Cardiac muscle cell (in vitro differentiated cells and primary cell): ENCODE data around the gene KRT76. TPM values are rescaled to one million over a fixed set of nuclear protein-coding genes. Genes with fewer than 3 reads are reported as not detected.

Source experiments
- DNase-seq, 2 donors: peaks; one replicate each; pipeline versions ENCODE4 v3.0.0 to v3.0.0-alpha.2; 2010 to 2017; ENCODE audit warnings: low read depth in 1 of 2, low spot score in 1 of 2
- H3K27ac ChIP-seq: fragments of 200-600 bp; sonication (generic); 2 replicates; pipeline ENCODE4 v1.5.1; 2016
- H3K27me3 ChIP-seq: fragments of 200-600 bp; sonication (generic); 2 replicates; pipeline ENCODE4 v1.6.0; 2016; ENCODE audit warnings: control low read depth
- H3K36me3 ChIP-seq: fragments of 200-600 bp; sonication (generic); 2 replicates; pipeline ENCODE4 v1.5.1; 2016; ENCODE audit warnings: control low read depth
- H3K4me1 ChIP-seq: fragments of 200-600 bp; sonication (generic); 2 replicates; pipeline ENCODE4 v1.8.1; 2017; ENCODE audit warnings: low read depth, mild to moderate bottlenecking, mixed run types
- H3K4me3 ChIP-seq: fragments of 200-600 bp; sonication (generic); 2 replicates; pipeline ENCODE4 v1.5.1; 2016; ENCODE audit warnings: mild to moderate bottlenecking
- H3K9me3 ChIP-seq: fragments of 200-600 bp; sonication (generic); 2 replicates; pipeline ENCODE4 v1.5.1; 2017; ENCODE audit warnings: low read depth, mild to moderate bottlenecking, control low read depth
- polyA plus RNA-seq: library from polyadenylated mRNA; unstranded; fragments of >200 nt; fragmentation: Nextera tagmentation; extraction: Ambion mirVana; gene quantifications from 2 replicates; pipeline ENCODE4 v1.2.1, GENCODE V29; 2016
- total RNA-seq: library from RNA; depleted of rRNA; stranded (reverse); fragments of >200 nt; gene quantifications from 2 replicates; pipeline ENCODE4 v1.2.3, GENCODE V29; 2016
- TF ChIP-seq, protein P1 (sequence below): IDR thresholded peaks from 2 replicates; pipeline ENCODE4 v1.5.1; 2012; ENCODE audit warnings: low read depth, mild to moderate bottlenecking, low read length

Gene KRT76
- total and polyA plus RNA-seq, 2 experiments from 2014 or later: not detected

- H3K4me3 ChIP-seq: no peak overlapping the region
- no peaks in the 10 kb centered on the region for H3K9me3 ChIP-seq
- peaks cover 6% of the 10 kb centered on the region for H3K27me3 ChIP-seq
- no peak for DNase-seq
- H3K36me3 ChIP-seq: no peaks in the 10 kb centered on the region
- H3K27ac ChIP-seq: no peak overlapping the region
- no peaks in the 10 kb centered on the region for H3K4me1 ChIP-seq
- TF ChIP-seq, protein P1, sequence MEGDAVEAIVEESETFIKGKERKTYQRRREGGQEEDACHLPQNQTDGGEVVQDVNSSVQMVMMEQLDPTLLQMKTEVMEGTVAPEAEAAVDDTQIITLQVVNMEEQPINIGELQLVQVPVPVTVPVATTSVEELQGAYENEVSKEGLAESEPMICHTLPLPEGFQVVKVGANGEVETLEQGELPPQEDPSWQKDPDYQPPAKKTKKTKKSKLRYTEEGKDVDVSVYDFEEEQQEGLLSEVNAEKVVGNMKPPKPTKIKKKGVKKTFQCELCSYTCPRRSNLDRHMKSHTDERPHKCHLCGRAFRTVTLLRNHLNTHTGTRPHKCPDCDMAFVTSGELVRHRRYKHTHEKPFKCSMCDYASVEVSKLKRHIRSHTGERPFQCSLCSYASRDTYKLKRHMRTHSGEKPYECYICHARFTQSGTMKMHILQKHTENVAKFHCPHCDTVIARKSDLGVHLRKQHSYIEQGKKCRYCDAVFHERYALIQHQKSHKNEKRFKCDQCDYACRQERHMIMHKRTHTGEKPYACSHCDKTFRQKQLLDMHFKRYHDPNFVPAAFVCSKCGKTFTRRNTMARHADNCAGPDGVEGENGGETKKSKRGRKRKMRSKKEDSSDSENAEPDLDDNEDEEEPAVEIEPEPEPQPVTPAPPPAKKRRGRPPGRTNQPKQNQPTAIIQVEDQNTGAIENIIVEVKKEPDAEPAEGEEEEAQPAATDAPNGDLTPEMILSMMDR: no peak
Measured at GRCh38 chr12:52811191-52812072, 34.3 kb upstream of the KRT76 start.

DNA sequence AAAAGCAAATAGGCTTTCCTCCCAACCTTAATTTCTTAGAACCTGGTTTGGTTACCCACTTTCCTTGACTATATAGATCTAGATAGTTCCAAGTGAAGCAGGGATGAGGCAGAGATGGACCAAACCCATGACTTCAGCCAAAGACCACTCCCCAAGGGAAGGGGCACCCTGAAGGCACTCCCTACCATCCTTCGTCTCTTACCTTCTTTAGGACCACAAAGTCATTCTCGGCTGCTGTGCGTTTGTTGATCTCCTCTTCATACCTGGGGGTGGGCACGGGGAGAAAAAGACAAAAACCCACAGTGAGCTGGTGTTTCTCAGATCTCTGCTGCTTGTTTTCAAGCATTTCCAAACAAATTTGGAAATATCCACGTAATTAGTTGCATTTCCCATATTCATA, 33.4 kb upstream of the KRT76 start:
- Histone ChIP-seq H3K27me3 (peaks cover 6% of the 10 kb centered on the region), H3K9me3 (no peaks in the 10 kb centered on the region), H3K36me3 (no peaks in the 10 kb centered on the region), H3K4me3 (no peak overlapping the region), H3K27ac (no peak overlapping the region), H3K4me1 (no peaks in the 10 kb centered on the region)
- TF ChIP-seq, protein P1: no peak
- DNase-seq: no peak

- no peaks in the 10 kb centered on the region for H3K36me3 ChIP-seq
- no peak overlapping the region for H3K4me3 ChIP-seq
- no peak for DNase-seq
- H3K27ac ChIP-seq: no peak overlapping the region
- no peaks in the 10 kb centered on the region for H3K4me1 ChIP-seq
- no peaks in the 10 kb centered on the region for H3K9me3 ChIP-seq
- TF ChIP-seq, protein P1: no peak
- H3K27me3 ChIP-seq: peaks cover 6% of the 10 kb centered on the region
Measured at GRCh38 chr12:52809166-52809565, 32.0 kb upstream of the KRT76 start.

GRCh38 chr12:52808573-52809160, 31.5 kb upstream of the KRT76 start:
- H3K4me3 ChIP-seq: no peak overlapping the region
- H3K27me3 ChIP-seq: peaks cover 6% of the 10 kb centered on the region
- DNase-seq: no peak
- no peaks in the 10 kb centered on the region for H3K9me3 ChIP-seq
- H3K27ac ChIP-seq: no peak overlapping the region
- no peaks in the 10 kb centered on the region for H3K4me1 ChIP-seq
- no peaks in the 10 kb centered on the region for H3K36me3 ChIP-seq
- TF ChIP-seq, protein P1: no peak

DNA sequence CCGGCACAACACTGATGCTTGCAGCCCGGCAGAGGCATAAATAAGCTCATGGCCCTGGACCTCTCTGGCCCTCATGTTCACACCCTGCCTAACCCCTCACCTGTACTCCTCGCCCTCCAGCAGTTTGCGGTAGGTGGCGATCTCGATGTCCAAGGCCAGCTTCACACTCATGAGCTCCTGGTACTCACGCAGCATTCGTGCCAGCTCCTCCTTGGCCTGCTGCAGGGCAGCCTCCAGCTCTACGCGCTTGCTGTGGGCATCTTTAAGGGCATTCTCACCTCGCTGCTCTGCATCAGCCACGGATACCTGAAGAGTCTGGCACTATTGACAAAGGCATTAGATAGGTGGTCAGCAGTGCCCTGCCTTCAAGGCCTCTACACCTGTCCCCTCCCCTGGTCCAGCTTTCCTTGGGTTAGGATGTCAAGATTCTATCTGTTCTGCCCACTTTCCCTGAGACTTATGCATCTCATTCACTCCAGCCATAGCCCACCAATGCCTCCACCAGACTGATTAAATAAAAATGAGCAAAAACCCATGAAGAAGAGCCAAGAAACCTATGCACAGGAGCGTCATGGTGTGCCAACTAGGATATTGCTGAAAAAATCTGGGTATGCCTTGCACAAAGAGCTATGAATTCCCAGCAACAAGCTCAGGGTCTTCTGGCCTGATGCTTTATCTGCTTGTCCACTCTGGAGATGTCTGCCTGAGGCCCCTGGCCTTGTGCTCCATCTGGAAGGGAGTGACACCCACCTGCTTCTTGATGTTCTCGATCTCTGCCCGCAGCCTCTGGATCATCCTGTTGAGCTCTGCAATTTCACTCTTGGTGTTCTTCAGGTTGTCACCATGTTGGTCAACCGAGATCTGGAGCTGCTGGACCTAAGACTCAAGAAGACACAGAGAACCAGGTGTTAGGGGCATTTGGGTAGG, 30.7 kb upstream of the KRT76 start:
- H3K9me3 ChIP-seq: no peaks in the 10 kb centered on the region
- TF ChIP-seq, protein P1: no peak
- peaks cover 6% of the 10 kb centered on the region for H3K27me3 ChIP-seq
- H3K36me3 ChIP-seq: no peaks in the 10 kb centered on the region
- no peak overlapping the region for H3K27ac ChIP-seq
- H3K4me3 ChIP-seq: no peak overlapping the region
- no peaks in the 10 kb centered on the region for H3K4me1 ChIP-seq
- DNase-seq: no peak
